GM12873 (cell line): ENCODE results near the gene POLR1A.

Experiments
- CTCF ChIP-seq: IDR thresholded peaks from 2 replicates; pipeline ENCODE4 v1.5.1; 2012; ENCODE audit warnings: low read depth, mild to moderate bottlenecking, moderate library complexity, low read length, control low read depth; ENCODE audit not compliant: insufficient read depth; ENCODE audit errors: missing control alignments

Gene POLR1A

GRCh38 chr2:86011449-86011941 is 94.2 kb downstream of the POLR1A start:
- TF ChIP-seq CTCF: no peak

- no peak for TF ChIP-seq CTCF
Observed at GRCh38 chr2:86010083-86010482, 95.6 kb downstream of the POLR1A start.

GRCh38 chr2:86006524-86006923 is 99.2 kb downstream of the POLR1A start:
- no peak for TF ChIP-seq CTCF

- TF ChIP-seq CTCF: no peak
Observed at GRCh38 chr2:86003967-86004366, 101.7 kb downstream of the POLR1A start.

GRCh38 chr2:86003104-86003503 is 102.6 kb downstream of the POLR1A start:
- no peak for TF ChIP-seq CTCF

GRCh38 chr2:86002375-86002774 is 103.3 kb downstream of the POLR1A start:
- no peak for TF ChIP-seq CTCF

GRCh38 chr2:86001326-86001725 is 104.4 kb downstream of the POLR1A start:
- TF ChIP-seq CTCF: no peak
